H9 (cell line): ENCODE measurements around the gene FGD6. TPM values are rescaled to one million over a fixed set of nuclear protein-coding genes. Genes with fewer than 3 reads are reported as not detected.

Experiments used
- DNase-seq: peaks from one replicate; pipeline ENCODE4 v3.0.0-alpha.2; 2017
- H2AFZ ChIP-seq: one replicate; pipeline ENCODE4 v1.6.1; 2013; ENCODE audit warnings: mild to moderate bottlenecking, low read length, control low read depth, moderate library complexity
- H2AK5ac ChIP-seq: 2 replicates; pipeline ENCODE4 v1.6.1; 2013; ENCODE audit warnings: low read length, control low read depth, mixed read lengths; ENCODE audit not compliant: insufficient read length
- H2BK120ac ChIP-seq: one replicate; pipeline ENCODE4 v1.6.1; 2013; ENCODE audit warnings: low read depth, mild to moderate bottlenecking, low read length, control low read depth, inconsistent platforms; ENCODE audit not compliant: poor library complexity, severe bottlenecking
- H2BK12ac ChIP-seq: 2 replicates; pipeline ENCODE4 v1.6.1; 2013; ENCODE audit warnings: low read length, control low read depth, mixed read lengths, low read depth; ENCODE audit not compliant: insufficient read length
- H2BK15ac ChIP-seq: 2 replicates; pipeline ENCODE4 v1.6.1; 2013; ENCODE audit warnings: low read depth, low read length, control low read depth
- H2BK20ac ChIP-seq: one replicate; pipeline ENCODE4 v1.6.1; 2013; ENCODE audit warnings: low read depth, mild to moderate bottlenecking, low read length, control low read depth, inconsistent platforms; ENCODE audit not compliant: poor library complexity, severe bottlenecking
- H2BK5ac ChIP-seq: 2 replicates; pipeline ENCODE4 v1.6.1; 2013; ENCODE audit warnings: low read length, control low read depth, mixed read lengths; ENCODE audit not compliant: insufficient read length
- H3K14ac ChIP-seq: 2 replicates; pipeline ENCODE4 v1.6.1; 2013; ENCODE audit warnings: low read length, control low read depth; ENCODE audit not compliant: insufficient read depth
- H3K18ac ChIP-seq: 2 replicates; pipeline ENCODE4 v1.6.1; 2013; ENCODE audit warnings: low read depth, mild to moderate bottlenecking, mixed read lengths, low read length, control low read depth; ENCODE audit not compliant: insufficient read length
- H3K23ac ChIP-seq: 2 replicates; pipeline ENCODE4 v1.6.1; 2013; ENCODE audit warnings: low read length, control low read depth, mixed read lengths, low read depth; ENCODE audit not compliant: insufficient read length
- H3K23me2 ChIP-seq: 2 replicates; pipeline ENCODE4 v1.6.1; 2013; ENCODE audit warnings: low read depth, mild to moderate bottlenecking, mixed read lengths, low read length, control low read depth; ENCODE audit not compliant: insufficient read length, poor library complexity, severe bottlenecking
- H3K27ac ChIP-seq: 2 replicates; pipeline ENCODE4 v1.5.1; 2013; ENCODE audit warnings: low read length, control low read depth, mixed read lengths, low read depth; ENCODE audit not compliant: insufficient read length
- H3K27me3 ChIP-seq: 2 replicates; pipeline ENCODE4 v1.6.1; 2013; ENCODE audit warnings: low read length, control low read depth, inconsistent platforms; ENCODE audit not compliant: insufficient read depth
- H3K4ac ChIP-seq: 2 replicates; pipeline ENCODE4 v1.6.1; 2013; ENCODE audit warnings: low read depth, mild to moderate bottlenecking, control low read depth, inconsistent platforms, low read length, moderate library complexity
- H3K4me1 ChIP-seq: 2 replicates; pipeline ENCODE4 v1.6.1; 2013; ENCODE audit warnings: low read length, control low read depth, inconsistent platforms; ENCODE audit not compliant: insufficient read depth
- H3K4me2 ChIP-seq: 2 replicates; pipeline ENCODE4 v1.6.1; 2013; ENCODE audit warnings: low read length, control low read depth, mixed read lengths; ENCODE audit not compliant: insufficient read length, insufficient read depth
- H3K56ac ChIP-seq: 2 replicates; pipeline ENCODE4 v1.6.1; 2013; ENCODE audit warnings: low read depth, mild to moderate bottlenecking, mixed read lengths, low read length, control low read depth; ENCODE audit not compliant: insufficient read length
- H3K79me1 ChIP-seq: 2 replicates; pipeline ENCODE4 v1.6.1; 2013; ENCODE audit warnings: low read depth, mild to moderate bottlenecking, moderate library complexity, low read length, control low read depth, inconsistent platforms; ENCODE audit not compliant: insufficient read depth, poor library complexity, severe bottlenecking
- H3K79me2 ChIP-seq: 2 replicates; pipeline ENCODE4 v1.6.1; 2013; ENCODE audit warnings: low read length, control low read depth, inconsistent platforms; ENCODE audit not compliant: insufficient read depth
- H3K9ac ChIP-seq: 2 replicates; pipeline ENCODE4 v1.6.1; 2013; ENCODE audit warnings: low read length, control low read depth, mixed read lengths; ENCODE audit not compliant: insufficient read length; ENCODE audit errors: extremely low read depth
- H3K9me3 ChIP-seq: one replicate; pipeline ENCODE4 v1.6.1; 2013; ENCODE audit warnings: low read depth, low read length, inconsistent platforms; ENCODE audit not compliant: control insufficient read depth
- H3T11ph ChIP-seq: one replicate; pipeline ENCODE4 v1.6.1; 2013; ENCODE audit warnings: mild to moderate bottlenecking, low read length, control low read depth, inconsistent platforms
- H4K20me1 ChIP-seq: one replicate; pipeline ENCODE4 v1.6.1; 2013; ENCODE audit not compliant: control insufficient read depth, insufficient read length, insufficient read depth
- H4K5ac ChIP-seq: 2 replicates; pipeline ENCODE4 v1.6.1; 2013; ENCODE audit warnings: low read depth, mild to moderate bottlenecking, mixed read lengths, low read length, control low read depth; ENCODE audit not compliant: insufficient read length
- H4K8ac ChIP-seq: replicated peaks from 2 replicates; pipeline ENCODE4 v1.6.1; 2013; ENCODE audit warnings: low read length, control low read depth, mixed read lengths, low read depth; ENCODE audit not compliant: insufficient read length
- H4K91ac ChIP-seq: 2 replicates; pipeline ENCODE4 v1.6.1; 2013; ENCODE audit warnings: low read depth, mild to moderate bottlenecking, moderate library complexity, mixed read lengths, low read length, control low read depth; ENCODE audit not compliant: insufficient read length
- H3K27ac Mint-ChIP-seq, 3 experiments: 2 replicates in 2 of 3; 3 replicates in 1 of 3; pipeline ENCODE4 v1.8.0; 2020 to 2021; ENCODE audit warnings: mixed read lengths in 3 of 3, mild to moderate bottlenecking in 1 of 3, moderate library complexity in 1 of 3
- H3K27me3 Mint-ChIP-seq: 2 replicates; pipeline ENCODE4 v1.8.0; 2021; ENCODE audit warnings: low read depth, mild to moderate bottlenecking, moderate library complexity, mixed read lengths
- H3K36me3 Mint-ChIP-seq, 3 experiments: 2 replicates in 2 of 3; 3 replicates in 1 of 3; pipeline ENCODE4 v1.8.0; 2020 to 2021; ENCODE audit warnings: low read depth in 3 of 3, mixed read lengths in 3 of 3; ENCODE audit not compliant: insufficient read depth in 1 of 3
- H3K4me1 Mint-ChIP-seq, 2 experiments: 2 replicates each; pipeline ENCODE4 v1.8.0; 2020; ENCODE audit warnings: mixed read lengths in 2 of 2
- H3K4me3 Mint-ChIP-seq, 2 experiments: 2 replicates in 1 of 2; 3 replicates in 1 of 2; pipeline ENCODE4 v1.8.0; 2020 to 2021; ENCODE audit warnings: mild to moderate bottlenecking in 2 of 2, mixed read lengths in 2 of 2, moderate library complexity in 1 of 2
- H3K9me3 Mint-ChIP-seq, 2 experiments: 2 replicates in 1 of 2; 3 replicates in 1 of 2; pipeline ENCODE4 v1.8.0; 2020; ENCODE audit warnings: mild to moderate bottlenecking in 2 of 2, mixed read lengths in 2 of 2, moderate library complexity in 1 of 2
- CTCF ChIP-seq: fragments of 200-600 bp; sonication (generic); conservative IDR thresholded peaks from 3 replicates; pipeline ENCODE4 v1.8.0; 2021; ENCODE audit warnings: antibody characterized with exemption, mild to moderate bottlenecking
- WGBS: extraction: QIAGEN DNeasy Blood & Tissue Kit; methylation state at CpG from one replicate; pipeline ENCODE4 v1.1.7; 2013; ENCODE audit warnings: missing lambda C conversion rate, low lambda C conversion rate, mixed read lengths; ENCODE audit not compliant: insufficient read length; ENCODE audit errors: extremely low coverage; 5-methylcytosine and 5-hydroxymethylcytosine counted together
- total RNA-seq: library from RNA; stranded (reverse); gene quantifications from 2 replicates; pipeline ENCODE4 v1.2.1, GENCODE V29; 2021

FGD6 gene
- total RNA-seq, 1 experiment from 2014 or later, result 39.5 TPM

- H3K9me3 ChIP-seq, result no peaks in the 10 kb centered on the region
- no peaks in the 10 kb centered on the region for H3K27me3 Mint-ChIP-seq
These were observed 24.1 kb downstream of the FGD6 start for GRCh38 chr12:95193139-95193538.

More at GRCh38 chr12:95193139-95193538, 24.1 kb downstream of the FGD6 start:
- no peak overlapping the region for H3K9ac ChIP-seq
- no peak overlapping the region for H4K8ac ChIP-seq
- WGBS, result no CpG with 5 or more reads among the region's 3 CpGs
- no peak overlapping the region for H4K91ac ChIP-seq
- H3T11ph ChIP-seq, result no peak overlapping the region
- H3K27me3 ChIP-seq, result no peaks in the 10 kb centered on the region
- no peak overlapping the region for H2BK5ac ChIP-seq
- Mint-ChIP-seq H3K36me3 (peaks cover 0 to 6% (median 0%) of the 10 kb centered on the region in 3 experiments; a peak in 2 of 7 replicates), H3K9me3 (no peaks in the 10 kb centered on the region), H3K4me3 (no peak overlapping the region), H3K4me1 (peaks cover 26 to 35% of the 10 kb centered on the region in 2 experiments), H3K27ac (no peak overlapping the region; a peak in 1 of 7 replicates)
- H3K27ac ChIP-seq, result no peak overlapping the region
- H4K5ac ChIP-seq, result no peak overlapping the region
- H2BK120ac ChIP-seq, result no peak overlapping the region
- H2BK20ac ChIP-seq, result no peak overlapping the region
- no peak overlapping the region for H2BK12ac ChIP-seq
- no peak overlapping the region for H3K14ac ChIP-seq
- peaks cover 3% of the 10 kb centered on the region for H3K79me1 ChIP-seq
- peaks cover 1% of the 10 kb centered on the region; the same call in 1 of the 2 replicates for H3K4me1 ChIP-seq
- no peak overlapping the region for H3K4ac ChIP-seq
- no peak overlapping the region for H3K4me2 ChIP-seq
- H3K56ac ChIP-seq, result no peak overlapping the region
- no peaks in the 10 kb centered on the region for H4K20me1 ChIP-seq
- TF ChIP-seq CTCF, result no peak
- no peak overlapping the region for H3K18ac ChIP-seq
- no peak for DNase-seq
- H3K23me2 ChIP-seq, result no peaks in the 10 kb centered on the region
- no peak overlapping the region for H2AFZ ChIP-seq
- no peak overlapping the region for H2BK15ac ChIP-seq
- no peak overlapping the region for H2AK5ac ChIP-seq
- H3K23ac ChIP-seq, result no peak overlapping the region
- H3K79me2 ChIP-seq, result peaks cover 4% of the 10 kb centered on the region; the same call in 1 of the 2 replicates
